GM21723 (cell line): Measurements from ENCODE around the gene FLRT1.

Source experiments
- ATAC-seq: cut with Tn5 transposase; IDR thresholded peaks from one replicate; pipeline ENCODE4 v1.9.1; 2021; ENCODE audit warnings: mild to moderate bottlenecking, moderate library complexity; ENCODE audit not compliant: unreplicated experiment

FLRT1 gene

DNA sequence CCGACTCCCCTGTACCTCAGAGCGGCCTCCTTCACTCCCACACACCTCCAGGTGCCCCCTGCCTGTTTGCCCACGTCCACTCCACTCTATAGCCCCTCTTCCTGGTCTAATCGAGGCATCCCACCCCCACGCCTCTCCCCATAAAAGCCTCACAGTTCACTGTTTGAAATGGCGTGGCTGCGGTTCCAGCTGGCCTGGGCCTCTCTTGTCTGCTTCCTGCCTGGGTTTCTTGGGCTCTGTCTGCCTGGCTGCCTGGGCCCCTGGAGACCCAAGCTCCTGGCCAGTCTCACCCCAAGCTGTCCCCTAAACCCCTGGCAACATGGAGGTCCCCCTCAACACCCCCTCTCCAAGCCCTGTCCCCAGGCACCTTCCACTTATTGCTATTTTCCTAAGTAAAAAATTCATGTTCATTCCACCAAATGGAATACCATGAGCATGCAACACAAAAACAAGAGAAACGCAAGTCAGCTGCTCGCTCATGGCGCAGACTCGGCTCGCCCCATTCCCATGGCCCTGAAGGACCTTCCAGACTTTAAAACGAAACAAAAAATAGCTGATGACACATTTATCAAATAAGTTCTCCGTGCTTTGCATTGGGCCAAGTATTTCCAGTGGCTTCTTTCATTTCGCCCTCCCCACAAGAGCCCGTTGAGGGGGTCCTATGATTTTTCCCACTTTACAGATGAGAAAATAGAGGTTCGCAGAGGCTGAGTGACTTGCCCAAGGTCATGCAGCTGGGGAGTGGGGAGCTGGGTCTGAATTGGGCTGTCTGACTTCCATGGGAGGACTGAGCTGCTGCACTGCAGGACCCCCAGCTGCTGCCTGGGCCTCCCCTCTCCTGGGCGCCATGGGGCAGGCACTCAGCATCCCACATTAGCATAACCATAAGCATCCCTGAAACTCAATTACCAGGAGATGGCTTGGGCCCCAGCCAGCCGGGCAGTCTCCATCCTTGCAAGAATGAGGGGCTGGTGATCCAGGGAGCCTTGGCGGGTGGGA, 11.7 kb upstream of the FLRT1 start:
- ATAC-seq: no peak

DNA sequence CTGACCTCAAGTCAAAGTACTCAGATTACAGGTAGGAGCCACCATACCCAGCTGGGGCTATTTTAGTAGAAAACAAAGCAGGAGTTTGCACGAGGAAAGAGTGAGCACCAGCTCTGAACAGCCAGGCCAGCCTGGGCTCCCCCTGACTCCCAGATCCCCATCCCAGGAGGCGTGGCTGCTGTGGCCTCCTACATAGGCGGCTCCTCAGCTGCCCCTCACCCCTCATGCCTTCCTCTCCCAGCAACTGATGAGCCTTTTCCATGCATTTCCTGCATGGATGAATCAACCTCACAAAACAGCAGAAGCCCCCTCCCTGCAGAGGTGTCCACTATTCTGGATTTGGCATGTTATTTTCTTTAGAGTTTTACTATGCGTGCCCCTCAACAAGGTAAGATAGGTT, 10.5 kb upstream of the FLRT1 start:
- no peak for ATAC-seq

DNA sequence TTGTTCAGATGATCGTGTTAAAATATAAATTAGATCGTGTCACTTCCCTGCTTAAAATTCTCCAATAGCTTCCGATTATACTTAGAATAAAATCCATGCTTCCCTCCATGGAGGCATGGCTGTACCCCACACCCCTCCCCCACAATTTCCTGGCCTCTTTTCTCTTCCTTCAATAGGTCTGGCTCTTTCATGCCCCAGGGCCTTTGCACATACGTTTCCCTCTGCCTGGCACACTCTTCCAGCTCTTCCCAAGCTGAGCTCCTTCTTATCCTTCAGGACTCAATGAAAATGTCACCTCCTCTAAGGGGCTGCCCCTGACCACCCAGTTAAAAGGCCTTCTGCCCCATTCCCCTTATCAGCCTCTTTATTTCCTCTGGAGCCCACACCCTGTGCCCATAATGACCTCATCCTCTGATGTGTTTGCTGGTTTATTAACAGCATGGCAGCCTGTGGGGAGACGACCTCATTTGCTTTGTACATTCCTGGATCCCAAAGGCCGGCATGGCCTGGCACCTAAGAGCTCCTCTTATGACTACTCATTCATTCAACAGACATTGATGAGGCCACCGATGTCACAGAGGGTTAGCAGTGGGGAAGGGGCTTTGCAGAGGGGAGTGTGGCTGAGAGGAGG, 9.0 kb upstream of the FLRT1 start:
- no peak for ATAC-seq

DNA sequence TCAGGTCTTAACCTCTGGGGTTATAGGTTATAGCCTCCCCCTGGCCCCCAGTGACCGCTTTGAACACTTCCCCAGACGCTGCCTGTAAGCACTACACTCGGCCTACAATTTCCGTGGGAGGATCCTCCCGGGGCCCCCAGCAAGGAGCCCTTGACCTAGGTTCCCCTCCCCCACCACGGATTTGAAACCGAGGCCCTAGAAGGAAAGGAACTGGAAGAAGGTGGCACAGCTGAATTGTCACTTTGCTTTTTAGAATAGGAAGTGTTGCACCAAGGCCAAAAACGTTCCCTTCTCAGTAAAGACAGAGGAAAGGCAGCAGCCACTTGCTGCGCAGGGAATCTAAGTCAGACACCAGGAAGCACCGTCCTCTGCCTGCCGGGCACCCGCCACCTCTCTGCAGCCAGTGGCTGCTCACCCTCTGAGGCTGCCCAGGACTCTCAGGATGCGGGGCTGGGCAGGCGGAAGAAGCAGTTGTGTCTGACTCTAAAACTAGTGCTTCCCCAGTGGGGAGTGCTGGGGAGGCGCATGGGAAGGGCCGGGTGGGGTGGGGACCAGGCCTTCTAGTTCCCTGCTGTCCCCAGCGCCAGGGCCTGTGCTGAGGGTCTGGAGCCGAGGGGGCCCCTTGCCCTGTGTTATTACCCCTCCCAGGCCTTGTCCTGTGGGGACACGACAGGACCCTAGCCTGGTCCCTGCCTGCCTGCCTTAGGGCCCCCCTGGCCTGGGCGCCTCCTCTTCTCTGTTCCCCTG, 7.9 kb upstream of the FLRT1 start:
- no peak for ATAC-seq

DNA sequence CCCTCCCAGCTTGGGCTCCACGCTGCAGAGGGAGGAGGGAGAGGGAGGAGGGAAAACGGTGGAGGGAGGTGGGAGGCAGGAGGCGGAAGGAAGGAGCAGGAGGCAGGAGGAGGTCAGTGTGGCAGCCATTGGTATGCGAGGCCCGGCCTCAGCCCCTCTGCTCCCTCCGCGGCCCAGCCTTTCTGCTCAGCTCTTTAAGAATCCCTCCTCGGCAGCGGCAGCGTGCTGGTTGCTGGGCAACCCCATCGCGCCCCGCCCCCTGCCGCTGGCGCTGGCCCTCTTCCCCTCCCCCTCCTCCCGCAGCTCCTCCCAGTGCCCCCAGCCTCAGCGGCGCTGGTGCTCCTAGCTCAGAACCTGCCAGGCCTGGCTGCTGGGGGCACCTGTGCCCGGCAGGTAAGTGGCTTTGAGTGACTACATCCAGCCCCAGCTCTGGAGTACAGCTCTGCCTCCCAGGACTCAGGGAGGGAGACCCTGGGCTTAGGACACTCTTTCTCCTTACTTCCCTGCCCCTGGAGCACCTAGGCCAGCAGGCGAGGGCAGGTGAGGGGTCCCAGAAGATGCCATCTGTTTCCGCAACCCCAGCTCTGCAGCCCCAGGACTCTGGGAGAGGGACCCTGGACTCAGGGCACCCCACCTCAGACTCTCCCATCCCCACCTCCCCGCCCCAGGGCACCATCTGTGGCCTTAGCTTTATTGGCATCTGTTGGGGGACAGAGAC, 7.2 kb upstream of the FLRT1 start:
- ATAC-seq: no peak

DNA sequence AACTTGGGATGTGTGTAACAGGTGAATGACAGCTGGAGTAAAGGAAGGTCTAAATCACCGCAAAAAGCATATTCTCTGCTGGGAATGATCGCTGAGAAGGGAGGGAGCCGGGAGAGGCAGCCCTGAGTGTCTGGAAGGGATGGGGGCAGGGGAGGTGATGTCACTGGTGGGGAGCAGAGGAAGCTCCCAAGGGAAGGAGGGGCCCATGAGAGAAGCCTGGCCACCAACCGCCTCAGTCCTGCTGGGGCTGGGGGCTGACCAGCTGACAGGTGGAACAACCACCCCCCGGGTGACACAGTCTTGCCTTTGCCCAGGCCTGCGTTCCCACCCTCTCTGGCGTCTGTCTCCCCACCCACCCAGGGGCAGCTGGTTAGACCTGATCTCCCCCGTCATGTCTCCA, 6.0 kb upstream of the FLRT1 start:
- no peak for ATAC-seq

DNA sequence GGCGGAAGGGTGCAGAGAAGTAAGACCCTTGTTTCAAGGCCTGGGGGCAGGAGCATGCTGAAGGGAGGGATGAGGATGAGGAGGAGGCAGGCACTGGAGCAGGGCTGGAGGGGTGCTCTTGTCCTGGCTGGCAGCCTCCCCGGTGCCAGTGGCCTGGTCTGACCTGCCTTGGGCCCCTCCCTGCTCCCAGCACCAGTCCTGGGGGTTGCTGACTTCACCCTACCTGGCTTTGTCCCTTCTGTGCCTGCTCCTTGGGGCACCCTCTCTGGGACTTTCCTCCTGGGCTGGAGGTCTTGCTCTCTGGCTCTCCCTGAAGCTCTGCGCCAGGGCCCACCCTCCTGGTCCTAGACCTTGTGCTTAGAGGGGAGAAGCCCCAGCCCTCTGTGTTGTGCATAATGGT, 4.7 kb upstream of the FLRT1 start:
- no peak for ATAC-seq

DNA sequence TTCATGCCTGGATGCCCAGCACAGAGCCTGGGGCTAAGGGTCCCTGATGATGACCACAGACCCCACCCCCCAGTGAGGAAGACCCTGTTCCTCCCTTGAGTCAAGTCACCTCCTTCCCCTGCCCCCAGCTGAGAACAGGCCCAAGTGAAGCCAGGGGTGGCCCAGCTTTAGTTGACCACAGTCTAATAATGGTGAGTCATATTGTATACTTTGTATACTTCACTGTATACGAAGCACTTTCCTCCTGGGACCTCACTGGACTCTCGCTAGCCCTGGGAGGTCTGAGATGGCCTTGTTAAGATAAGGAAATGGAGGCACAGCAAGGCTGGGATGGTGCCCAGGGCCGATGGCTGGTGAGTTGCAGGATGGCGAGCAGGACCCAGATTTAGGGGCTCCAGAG, 3.7 kb upstream of the FLRT1 start:
- ATAC-seq: no peak

DNA sequence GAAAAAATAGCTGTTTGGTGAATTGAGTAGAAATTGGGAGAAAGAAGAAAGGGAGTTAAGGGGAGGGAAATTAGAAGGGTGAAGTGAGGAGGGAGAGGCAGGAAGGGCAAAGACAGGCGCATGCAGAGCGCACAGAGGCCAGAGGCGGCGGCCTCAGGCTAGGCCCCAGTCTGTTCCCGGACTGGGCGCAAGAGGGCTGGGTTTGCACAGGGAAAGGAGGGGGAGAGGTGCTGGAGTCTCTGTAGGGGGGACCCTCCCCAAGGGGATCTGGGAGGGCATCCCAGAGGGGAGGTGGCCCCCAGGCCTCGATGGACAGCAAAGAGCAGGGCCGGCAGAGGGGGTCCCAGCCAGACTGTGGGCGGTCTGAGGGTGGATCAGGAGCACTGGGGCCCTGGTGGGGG, 1.3 kb upstream of the FLRT1 start:
- no peak for ATAC-seq

DNA sequence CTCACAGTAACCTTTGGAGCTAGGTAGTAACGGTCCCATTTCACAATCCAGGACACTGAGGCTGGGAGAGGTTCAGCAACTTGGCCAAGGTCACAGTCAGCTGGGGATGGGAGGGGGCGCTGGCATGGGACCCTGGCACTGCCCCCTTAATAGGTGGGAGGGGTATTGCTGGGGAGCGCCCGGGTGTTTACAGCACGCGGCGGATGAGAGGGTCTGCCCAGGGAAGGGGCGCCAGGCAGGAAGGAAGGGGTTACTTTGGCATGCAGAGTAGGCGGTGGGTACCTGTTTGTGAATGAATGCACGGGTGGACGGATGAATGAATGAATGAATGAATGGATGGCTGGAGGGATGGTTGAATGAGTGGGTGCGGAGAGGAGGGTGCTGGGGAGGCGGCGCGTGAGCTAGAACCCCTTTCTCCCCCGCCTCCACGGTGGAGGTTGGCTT, 628 bp upstream of the FLRT1 start:
- ATAC-seq: no peak

DNA sequence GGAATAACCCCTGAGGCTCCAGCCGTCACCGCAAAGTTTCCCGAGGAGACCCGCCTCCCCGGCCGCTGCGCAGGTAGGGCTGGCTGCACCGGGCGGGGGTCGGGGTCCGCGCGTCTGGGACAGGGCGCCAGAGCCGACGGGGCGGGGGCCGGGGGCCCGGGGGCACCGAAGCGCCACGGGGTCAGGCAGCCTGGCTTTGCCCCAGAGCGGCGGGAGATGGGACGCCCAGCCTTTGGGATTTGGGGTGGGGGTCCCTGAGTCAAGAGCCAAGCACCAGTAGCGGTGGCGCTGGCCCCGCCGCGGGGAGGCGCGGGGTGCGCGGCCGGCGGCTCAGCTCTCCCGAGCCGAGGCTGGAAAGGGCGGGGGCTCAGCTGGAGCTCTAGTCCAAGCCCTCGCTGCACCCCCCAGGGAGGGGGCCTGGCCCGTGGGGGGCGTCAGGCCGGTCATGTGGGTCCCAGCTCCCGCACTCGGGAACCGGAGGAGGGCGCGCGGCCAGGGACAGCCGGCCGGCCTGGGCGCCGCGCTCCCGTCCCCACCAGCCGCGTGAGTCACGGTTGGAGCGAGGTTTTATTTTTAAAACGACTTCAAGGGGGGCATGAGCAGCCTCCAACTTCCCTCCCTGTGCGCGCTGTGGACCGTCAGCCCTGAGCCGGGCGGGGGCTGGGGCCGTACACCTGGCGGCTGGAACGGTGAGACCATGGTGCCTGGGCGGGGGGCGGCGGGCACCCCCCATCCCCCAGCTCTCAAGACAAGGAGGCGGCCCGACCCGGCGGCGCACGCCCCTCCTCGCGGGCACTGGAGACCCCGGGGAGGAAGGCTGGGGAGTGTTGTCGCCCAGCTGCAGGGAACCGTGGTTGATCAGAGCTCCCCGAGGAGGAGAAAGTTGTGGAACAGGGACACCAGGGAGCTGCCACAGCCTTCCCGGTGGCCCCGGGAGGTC, 626 bp downstream of the FLRT1 start:
- no peak for ATAC-seq

DNA sequence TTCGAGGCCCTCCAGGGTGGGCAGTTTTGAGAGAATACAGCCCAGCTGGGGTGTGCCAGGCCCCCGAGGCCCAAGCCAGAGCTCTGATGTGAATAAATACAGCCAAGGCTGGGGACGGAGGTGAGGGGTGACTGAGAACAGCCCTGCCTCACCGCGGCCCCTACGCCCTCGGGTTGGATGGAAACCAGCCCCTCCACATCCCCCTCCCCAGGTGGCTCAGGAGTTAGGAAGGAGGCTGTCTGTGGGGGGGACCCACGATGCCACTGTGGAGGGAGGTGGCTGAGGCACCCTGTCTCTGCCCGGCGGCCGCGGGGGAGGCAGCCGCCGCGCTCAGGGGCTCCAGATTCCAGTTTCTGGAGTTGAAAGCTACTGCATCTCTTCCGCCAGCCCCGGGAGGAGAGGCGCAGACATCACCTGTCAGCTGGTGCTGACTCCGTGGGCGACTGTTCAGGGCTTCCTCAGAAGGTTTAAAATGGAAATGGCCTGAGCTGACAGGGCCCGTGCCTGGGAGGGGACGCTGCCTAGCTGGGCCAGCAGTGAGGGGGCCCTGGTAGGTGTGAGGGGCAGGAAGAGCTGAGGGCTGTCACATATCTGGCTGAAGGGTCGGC, 1.4 kb downstream of the FLRT1 start:
- ATAC-seq: no peak

DNA sequence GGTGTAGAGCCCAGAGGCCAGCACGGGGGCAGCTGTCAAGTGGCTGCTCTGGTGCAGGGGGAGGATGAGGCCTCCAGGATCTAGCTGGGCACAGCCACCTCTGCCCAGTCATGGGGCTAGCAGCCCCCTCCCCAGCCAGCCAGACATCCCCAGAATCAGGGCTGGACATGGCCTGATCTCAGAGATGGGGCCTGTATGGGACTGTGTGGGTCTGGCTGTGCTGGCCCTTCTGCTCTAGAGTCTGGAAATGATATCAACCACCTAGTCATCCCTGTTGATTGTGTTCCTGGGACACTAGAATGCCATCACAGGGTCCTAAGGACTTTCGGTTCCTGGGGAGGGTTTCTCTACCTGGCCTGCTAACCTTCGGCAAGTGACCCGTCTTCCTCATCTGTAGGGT, 2.8 kb downstream of the FLRT1 start:
- no peak for ATAC-seq

DNA sequence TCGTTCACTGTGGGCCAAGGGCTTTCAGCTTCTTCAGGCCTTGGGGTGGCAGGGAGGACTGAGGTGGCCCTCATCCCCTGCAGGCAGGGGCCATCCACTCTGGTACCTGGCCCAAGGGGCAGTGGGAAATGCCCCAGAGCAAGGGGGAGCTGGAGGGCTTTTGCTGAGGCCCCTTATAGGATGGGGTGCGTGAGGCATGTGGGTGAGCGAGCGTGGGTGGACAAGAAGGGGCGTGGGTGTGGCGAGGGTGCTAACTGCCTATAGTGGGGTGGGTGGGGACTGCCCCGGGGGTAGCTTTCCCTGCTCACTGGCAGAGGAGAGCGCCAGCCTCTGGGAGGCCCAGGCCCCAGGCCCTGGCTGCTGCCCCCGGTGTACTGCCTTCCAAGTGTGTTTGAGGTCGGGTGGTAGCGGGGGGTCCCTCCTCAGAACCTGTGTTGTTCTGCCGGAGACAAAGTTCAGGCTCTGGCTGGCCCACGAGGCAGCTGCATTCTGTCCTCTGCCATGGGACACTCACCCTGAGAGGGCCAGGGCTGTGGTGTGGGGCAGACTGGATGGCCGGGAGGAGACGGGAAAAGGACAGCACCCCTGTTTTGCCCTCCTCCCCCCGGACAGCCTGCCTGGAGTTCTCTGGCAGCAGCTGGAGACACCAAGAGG, 3.4 kb downstream of the FLRT1 start:
- no peak for ATAC-seq

DNA sequence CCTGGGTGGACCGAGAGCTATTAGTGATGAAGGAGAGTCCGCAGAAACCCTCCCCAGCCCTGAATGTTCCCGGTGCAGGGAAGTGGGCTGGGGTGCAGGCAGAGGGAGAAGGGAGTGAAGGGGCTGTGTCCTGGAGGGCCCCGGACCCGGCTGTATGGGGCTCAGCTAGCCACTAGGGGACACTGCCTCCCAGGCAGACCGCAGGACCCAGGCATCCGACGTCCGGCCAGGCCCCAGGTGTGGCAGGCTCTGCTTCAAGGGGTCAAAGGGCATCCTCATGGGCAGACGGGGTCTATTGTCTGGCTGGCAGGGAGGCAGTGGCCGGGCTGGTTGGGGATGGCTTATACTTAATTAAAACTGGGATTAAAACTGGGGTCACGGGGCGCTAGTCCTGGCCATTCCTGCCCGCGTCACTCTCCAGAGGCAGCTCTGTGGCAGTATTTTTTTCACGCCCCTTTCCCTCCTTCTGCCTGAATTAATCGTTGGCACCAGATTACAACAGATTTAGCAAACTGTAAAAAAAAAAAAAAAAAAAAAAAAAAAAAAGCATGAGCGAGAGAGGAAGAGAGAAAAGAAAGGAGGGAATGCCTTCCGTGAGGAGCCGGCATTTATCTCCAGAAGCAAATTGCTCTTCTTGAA, 5.1 kb downstream of the FLRT1 start:
- no peak for ATAC-seq

DNA sequence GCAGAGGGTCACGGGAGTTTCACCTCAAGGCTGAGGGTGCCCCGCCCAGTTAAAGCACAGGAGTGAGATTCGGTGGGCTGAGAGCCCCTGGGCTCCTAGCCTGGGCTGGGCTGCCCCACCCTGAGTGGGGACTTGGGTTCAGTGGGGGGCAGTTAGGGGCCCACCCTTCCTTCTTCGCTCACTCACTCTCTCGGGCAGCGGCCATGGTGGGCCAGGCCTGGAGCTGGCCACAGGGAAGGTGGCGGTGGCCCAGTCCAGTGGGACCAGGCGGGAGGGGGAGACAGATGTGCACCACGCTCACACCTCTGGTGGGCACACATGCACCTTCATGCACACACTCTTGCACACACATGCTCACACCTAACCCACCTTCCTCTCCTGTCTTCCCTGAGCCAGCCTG, 6.1 kb downstream of the FLRT1 start:
- no peak for ATAC-seq

DNA sequence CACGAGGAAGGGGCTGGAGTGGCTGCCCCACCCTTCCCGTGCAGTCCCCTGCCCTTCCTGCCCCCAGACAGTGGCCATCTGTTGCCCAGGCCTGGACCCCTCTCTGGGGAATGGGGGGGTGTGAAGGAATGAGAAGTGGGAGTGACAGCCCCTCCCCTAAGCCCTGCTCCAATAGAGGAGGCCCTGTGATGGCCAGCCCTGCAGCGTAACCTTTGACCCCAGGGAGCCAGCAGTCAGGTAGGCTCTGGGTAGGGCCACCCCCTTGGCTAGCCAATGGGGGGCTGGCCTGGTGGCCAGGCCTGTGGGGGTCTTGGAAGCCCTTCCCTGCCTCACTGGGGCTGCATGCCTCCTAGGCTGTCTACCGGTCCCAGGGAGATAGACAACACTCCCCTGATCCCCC, 6.6 kb downstream of the FLRT1 start:
- no peak for ATAC-seq

DNA sequence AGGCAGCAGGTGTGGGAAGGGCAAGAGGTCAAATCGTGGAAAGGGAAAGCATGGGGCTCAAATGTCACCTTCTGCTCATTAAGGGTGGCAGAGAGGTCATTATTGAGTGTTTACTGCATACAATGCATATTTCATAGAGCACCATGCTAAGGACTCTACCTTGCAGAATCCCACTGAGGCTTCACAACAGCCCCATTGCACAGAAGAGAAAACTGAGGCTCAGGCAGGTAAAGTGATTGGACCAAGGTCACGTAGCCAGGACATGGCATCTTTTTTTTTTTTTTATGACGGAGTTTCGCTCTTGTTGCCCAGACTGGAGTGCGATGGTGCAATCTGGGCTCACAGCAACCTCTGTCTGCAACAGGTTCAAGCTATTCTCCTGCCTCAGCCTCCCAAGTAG, 7.8 kb downstream of the FLRT1 start:
- ATAC-seq: no peak
